HEK293 (cell line): Measurements from ENCODE around the gene CPLX1.

ENCODE experiments used
- BCL11B ChIP-seq: fragments of 450-650 bp; formaldehyde crosslinking; IDR thresholded peaks from 2 replicates; pipeline ENCODE4 v1.5.1; 2016; ENCODE audit warnings: low read depth, missing biosample characterization, missing genetic modification characterization
- CTCF ChIP-seq: fragments of 450-650 bp; formaldehyde crosslinking; IDR thresholded peaks from 2 replicates; pipeline ENCODE4 v1.5.1; 2016; ENCODE audit warnings: missing biosample characterization, missing genetic modification characterization
- ELK4 ChIP-seq: IDR thresholded peaks from 2 replicates; pipeline ENCODE4 v1.6.1; 2011; ENCODE audit warnings: mild to moderate bottlenecking, low read depth, low read length, borderline replicate concordance
- PRDM1 ChIP-seq: fragments of 450-650 bp; formaldehyde crosslinking; IDR thresholded peaks from 2 replicates; pipeline ENCODE4; 2016; ENCODE audit warnings: missing biosample characterization, missing genetic modification characterization
- YY1 ChIP-seq: fragments of 450-650 bp; formaldehyde crosslinking; IDR thresholded peaks from 2 replicates; pipeline ENCODE4 v1.5.1; 2018; ENCODE audit warnings: missing biosample characterization, missing genetic modification characterization
- ZNF10 ChIP-seq: fragments of 450-650 bp; formaldehyde crosslinking; IDR thresholded peaks from 2 replicates; pipeline ENCODE4 v1.5.1; 2017; ENCODE audit warnings: missing biosample characterization, missing genetic modification characterization
- ZNF114 ChIP-seq: fragments of 450-650 bp; formaldehyde crosslinking; IDR thresholded peaks from 2 replicates; pipeline ENCODE4 v1.5.0; 2017; ENCODE audit warnings: missing biosample characterization, missing genetic modification characterization
- ZNF510 ChIP-seq: fragments of 450-650 bp; formaldehyde crosslinking; IDR thresholded peaks from 2 replicates; pipeline ENCODE4 v1.5.1; 2018; ENCODE audit warnings: mild to moderate bottlenecking, missing genetic modification characterization, missing biosample characterization; ENCODE audit not compliant: insufficient replicate concordance
- TF ChIP-seq, protein P1 (sequence below): fragments of 450-650 bp; formaldehyde crosslinking; optimal IDR thresholded peaks from 2 replicates; pipeline ENCODE3; 2016; ENCODE audit warnings: missing biosample characterization, mild to moderate bottlenecking, missing genetic modification characterization

DNA sequence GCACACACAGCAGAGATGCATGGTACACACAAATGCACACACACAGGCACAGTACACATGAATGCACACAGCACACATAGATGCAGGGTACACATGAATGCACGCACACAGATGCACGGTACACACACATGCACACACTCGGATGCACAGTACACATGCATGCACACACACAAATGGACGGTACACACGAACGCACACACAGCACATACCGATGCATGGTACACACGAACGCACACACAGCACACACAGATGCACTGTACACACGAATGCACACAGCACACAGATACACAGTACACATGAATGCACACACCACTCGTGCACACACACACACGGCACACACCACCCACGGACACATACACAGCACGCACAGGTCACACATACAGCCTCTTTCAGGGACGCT lies 43.8 kb upstream of the CPLX1 start:
- TF ChIP-seq CTCF: no peak
- no peak for TF ChIP-seq ZNF10 (tag by site-specific recombination)
- TF ChIP-seq, protein P1, sequence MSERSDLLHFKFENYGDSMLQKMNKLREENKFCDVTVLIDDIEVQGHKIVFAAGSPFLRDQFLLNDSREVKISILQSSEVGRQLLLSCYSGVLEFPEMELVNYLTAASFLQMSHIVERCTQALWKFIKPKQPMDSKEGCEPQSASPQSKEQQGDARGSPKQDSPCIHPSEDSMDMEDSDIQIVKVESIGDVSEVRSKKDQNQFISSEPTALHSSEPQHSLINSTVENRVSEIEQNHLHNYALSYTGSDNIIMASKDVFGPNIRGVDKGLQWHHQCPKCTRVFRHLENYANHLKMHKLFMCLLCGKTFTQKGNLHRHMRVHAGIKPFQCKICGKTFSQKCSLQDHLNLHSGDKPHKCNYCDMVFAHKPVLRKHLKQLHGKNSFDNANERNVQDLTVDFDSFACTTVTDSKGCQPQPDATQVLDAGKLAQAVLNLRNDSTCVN (tag by site-specific recombination): no peak
- no peak for TF ChIP-seq YY1 (tag by site-specific recombination)
- TF ChIP-seq ELK4: no peak
- no peak for TF ChIP-seq BCL11B (tag by site-specific recombination)
- TF ChIP-seq ZNF114 (tag by site-specific recombination): no peak
- TF ChIP-seq ZNF510 (tag by site-specific recombination): no peak
- TF ChIP-seq PRDM1 (tag by site-specific recombination): no peak
